ENCODE results near the gene HABP4. TPM values are rescaled to one million over a fixed set of nuclear protein-coding genes. Genes with fewer than 3 reads are reported as not detected.

HABP4 gene
- total and polyA plus RNA-seq, 9 of the 15 experiments (the other 6 are each of a cell fraction or from before 2014, with no cell fraction given): 0.38 to 2.4 (median 1.9) TPM

DNA sequence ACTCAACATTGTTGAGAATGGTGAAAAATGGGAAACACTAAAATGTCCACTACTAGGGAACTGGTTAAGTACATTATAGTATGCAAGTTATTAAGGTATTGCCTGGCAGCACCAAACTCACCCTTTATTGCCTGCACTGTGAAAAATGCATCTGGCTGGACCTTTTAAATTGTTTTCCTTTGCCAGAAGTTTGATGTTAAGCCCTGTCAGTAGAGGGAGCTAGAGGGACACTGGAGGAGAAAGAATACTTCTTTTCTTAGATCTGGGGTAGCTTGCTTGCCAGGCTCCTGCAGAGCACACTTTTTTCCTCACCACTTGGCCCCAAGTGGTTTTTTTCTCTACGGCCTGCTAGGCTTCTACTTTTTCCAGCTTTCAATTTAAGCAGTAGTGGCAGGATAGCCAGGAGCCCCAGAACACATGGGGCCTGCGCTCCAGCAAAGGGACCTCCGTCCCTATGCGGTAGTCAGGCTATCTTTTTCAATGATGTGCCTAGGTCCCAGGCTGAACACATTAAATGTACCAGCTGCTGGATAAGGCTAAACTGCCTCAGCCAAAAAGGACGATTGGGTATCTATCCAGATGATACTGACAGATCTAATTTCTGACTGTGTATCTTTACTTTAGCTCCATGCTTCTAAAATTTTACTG, 8.0 kb upstream of the HABP4 start (continued):
- peak in 1 of 2 experiments; percentile 24; a peak in 1 of 4 replicates for TF ChIP-seq RCOR1 (IDR thresholded peaks at IDR 0.05; ENCODE audit: borderline replicate concordance in 1 of 2, low read depth in 2 of 2, low read length in 2 of 2)
- peak; percentile 61 to 88 for TF ChIP-seq RAD21 (CRISPR knock-in tag; conservative IDR thresholded peaks at IDR 0.05 in 1 of 2, IDR thresholded peaks at IDR 0.05 in 1 of 2)
- peak; percentile 76 to 90 (median 80) for TF ChIP-seq CTCF (IDR thresholded peaks at IDR 0.05 in 2 of 3, conservative IDR thresholded peaks at IDR 0.05 in 1 of 3; ENCODE audit: insufficient read depth in 2 of 3, low read depth in 1 of 3, low read length in 3 of 3)
- TF ChIP-seq NFATC3 (IDR thresholded peaks at IDR 0.05): no peak
- TF ChIP-seq MAFG (tag; conservative IDR thresholded peaks at IDR 0.05): no peak
- no peak for TF ChIP-seq SREBF2 (CRISPR knock-in tag; IDR thresholded peaks at IDR 0.05)
- TF ChIP-seq E2F6 (IDR thresholded peaks at IDR 0.05; ENCODE audit: borderline replicate concordance in 1 of 2, extremely low read depth in 1 of 2, insufficient read depth in 1 of 2, insufficient read length in 1 of 2, low read depth in 1 of 2, low read length in 1 of 2, poor library complexity in 1 of 2, severe bottlenecking in 1 of 2): no peak
- no peak for TF ChIP-seq CSDE1 (IDR thresholded peaks at IDR 0.05)
- no peak for TF ChIP-seq MTF1 (CRISPR knock-in tag; IDR thresholded peaks at IDR 0.05; ENCODE audit: borderline replicate concordance)
- TF ChIP-seq HEY1 (CRISPR knock-in tag; IDR thresholded peaks at IDR 0.05; ENCODE audit: borderline replicate concordance): no peak
- no peak for TF ChIP-seq CCNT2 (IDR thresholded peaks at IDR 0.05; ENCODE audit: borderline replicate concordance, extremely low read depth, insufficient read length, low read depth, low read length)
- TF ChIP-seq FUS (optimal IDR thresholded peaks at IDR 0.05; ENCODE audit: low read depth, low read length): no peak
- TF ChIP-seq, protein P1, sequence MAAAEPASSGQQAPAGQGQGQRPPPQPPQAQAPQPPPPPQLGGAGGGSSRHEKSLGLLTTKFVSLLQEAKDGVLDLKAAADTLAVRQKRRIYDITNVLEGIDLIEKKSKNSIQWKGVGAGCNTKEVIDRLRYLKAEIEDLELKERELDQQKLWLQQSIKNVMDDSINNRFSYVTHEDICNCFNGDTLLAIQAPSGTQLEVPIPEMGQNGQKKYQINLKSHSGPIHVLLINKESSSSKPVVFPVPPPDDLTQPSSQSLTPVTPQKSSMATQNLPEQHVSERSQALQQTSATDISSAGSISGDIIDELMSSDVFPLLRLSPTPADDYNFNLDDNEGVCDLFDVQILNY (CRISPR knock-in tag; IDR thresholded peaks at IDR 0.05): no peak
